Peyer's patch (tissue), 4 donors: ENCODE data around the gene SCO1.

Experiments
- CTCF ChIP-seq, 6 experiments: fragments of 450-650 bp in 4 of 6; fragments of 200-600 bp in 2 of 6; sonication (generic) in 1 of 6; IDR thresholded peaks; one replicate each; pipeline ENCODE4 v1.5.1; 2017 to 2019; ENCODE audit warnings: antibody characterized with exemption in 6 of 6, mild to moderate bottlenecking in 3 of 6, moderate library complexity in 1 of 6
- POLR2A ChIP-seq, 2 donors: fragments of 450-650 bp; IDR thresholded peaks; one replicate each; pipeline ENCODE4 v1.5.1; 2017; ENCODE audit warnings: antibody characterized with exemption in 2 of 2, mild to moderate bottlenecking in 2 of 2, moderate library complexity in 2 of 2

GRCh38 chr17:10681866-10682446 lies 15.4 kb downstream of the SCO1 start:
- TF ChIP-seq CTCF (IDR thresholded peaks at IDR 0.05): no peak
- TF ChIP-seq POLR2A (IDR thresholded peaks at IDR 0.05): no peak
